Smooth muscle cell of the coronary artery (primary cell): ENCODE measurements around the gene PLA2G4B. TPM values are rescaled to one million over a fixed set of nuclear protein-coding genes. Genes with fewer than 3 reads are reported as not detected.

Experiments
- total RNA-seq: library from RNA; depleted of rRNA; stranded (reverse); fragments of >200 nt; gene quantifications from 2 replicates; pipeline ENCODE4 v1.2.3, GENCODE V29; 2014; ENCODE audit warnings: low replicate concordance

The PLA2G4B gene, protein sequence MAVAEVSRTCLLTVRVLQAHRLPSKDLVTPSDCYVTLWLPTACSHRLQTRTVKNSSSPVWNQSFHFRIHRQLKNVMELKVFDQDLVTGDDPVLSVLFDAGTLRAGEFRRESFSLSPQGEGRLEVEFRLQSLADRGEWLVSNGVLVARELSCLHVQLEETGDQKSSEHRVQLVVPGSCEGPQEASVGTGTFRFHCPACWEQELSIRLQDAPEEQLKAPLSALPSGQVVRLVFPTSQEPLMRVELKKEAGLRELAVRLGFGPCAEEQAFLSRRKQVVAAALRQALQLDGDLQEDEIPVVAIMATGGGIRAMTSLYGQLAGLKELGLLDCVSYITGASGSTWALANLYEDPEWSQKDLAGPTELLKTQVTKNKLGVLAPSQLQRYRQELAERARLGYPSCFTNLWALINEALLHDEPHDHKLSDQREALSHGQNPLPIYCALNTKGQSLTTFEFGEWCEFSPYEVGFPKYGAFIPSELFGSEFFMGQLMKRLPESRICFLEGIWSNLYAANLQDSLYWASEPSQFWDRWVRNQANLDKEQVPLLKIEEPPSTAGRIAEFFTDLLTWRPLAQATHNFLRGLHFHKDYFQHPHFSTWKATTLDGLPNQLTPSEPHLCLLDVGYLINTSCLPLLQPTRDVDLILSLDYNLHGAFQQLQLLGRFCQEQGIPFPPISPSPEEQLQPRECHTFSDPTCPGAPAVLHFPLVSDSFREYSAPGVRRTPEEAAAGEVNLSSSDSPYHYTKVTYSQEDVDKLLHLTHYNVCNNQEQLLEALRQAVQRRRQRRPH
- 0.53 and 1.6 TPM in 2 replicates for total RNA-seq

DNA sequence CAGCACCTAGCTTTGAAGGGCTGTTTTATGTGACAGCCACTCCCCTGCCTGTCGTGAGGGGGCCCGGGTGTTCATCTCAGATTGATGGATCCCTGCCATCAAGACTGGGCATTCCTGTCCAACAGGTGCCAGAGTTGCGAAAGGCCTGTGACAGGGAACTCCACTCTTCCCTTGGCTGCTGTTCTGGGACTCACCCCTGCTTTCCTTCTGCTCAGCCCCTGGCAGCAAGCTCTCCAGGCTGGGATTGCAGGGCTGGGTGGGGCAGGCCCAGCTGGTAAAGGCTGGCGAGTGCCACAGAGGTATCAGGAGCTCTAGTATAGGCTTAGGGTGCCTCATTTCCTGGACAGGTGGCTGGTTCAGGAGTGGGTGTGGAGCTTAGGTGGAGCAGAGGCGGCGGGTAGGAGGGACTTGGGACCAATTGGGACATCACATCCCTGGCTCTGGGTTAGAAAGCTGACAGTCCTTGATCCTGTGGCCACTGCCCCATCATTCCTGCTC, at the start of gene PLA2G4B:
TSS of gene PLA2G4B (plus strand) at position 448 of the 498 bp plus-strand sequence. CDS start 67 bp downstream, outside the sequence.

DNA sequence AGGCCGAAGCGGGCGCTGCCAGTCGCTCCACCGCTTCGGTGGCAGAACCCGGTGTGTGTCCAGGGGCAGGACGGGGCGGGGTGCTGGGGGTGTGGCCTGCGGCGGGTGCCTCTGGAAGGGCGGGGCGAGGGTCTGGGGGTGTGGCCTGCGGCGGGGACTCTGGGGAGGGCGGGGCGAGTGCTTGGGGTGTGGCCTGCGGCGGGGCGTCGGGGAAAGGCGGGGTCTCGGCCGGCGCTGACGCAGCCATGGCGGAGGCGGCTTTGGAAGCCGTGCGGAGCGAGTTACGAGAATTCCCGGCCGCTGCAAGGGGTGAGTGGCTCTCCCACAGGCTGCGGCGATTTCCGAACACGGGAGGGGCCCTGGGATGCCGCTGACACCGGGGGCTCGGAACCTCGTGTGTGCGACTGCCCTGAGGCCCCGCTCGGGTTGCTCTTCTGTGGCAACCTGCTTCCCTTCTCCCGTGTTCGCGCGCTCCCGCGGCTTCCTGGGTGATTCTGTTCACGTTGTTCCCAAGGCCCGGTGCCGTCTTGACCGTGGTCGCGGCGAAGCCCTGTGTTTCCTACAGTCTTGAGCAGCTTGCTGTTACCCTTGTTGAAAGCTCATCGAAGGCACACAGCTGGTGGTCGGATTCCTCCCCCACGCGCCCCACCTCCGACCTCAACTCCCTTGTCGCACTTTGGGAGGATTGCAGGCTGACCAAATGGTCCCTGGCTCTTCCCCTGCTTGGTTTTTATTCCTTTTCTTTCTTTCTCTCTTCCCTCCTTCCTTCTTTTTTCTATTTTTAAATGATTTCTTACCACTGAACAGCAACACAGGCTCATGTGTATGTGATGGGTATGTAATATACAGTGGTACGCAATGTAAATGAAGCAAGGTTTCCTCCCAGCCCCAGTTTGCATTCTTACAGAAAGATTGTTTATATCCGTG, 10.5 kb upstream of the PLA2G4B start, which contains the start of gene JMJD7:
TSS of gene JMJD7 (plus strand) at position 213 of the 927 bp plus-strand sequence. CDS start at position 246, 33 bp downstream.

DNA sequence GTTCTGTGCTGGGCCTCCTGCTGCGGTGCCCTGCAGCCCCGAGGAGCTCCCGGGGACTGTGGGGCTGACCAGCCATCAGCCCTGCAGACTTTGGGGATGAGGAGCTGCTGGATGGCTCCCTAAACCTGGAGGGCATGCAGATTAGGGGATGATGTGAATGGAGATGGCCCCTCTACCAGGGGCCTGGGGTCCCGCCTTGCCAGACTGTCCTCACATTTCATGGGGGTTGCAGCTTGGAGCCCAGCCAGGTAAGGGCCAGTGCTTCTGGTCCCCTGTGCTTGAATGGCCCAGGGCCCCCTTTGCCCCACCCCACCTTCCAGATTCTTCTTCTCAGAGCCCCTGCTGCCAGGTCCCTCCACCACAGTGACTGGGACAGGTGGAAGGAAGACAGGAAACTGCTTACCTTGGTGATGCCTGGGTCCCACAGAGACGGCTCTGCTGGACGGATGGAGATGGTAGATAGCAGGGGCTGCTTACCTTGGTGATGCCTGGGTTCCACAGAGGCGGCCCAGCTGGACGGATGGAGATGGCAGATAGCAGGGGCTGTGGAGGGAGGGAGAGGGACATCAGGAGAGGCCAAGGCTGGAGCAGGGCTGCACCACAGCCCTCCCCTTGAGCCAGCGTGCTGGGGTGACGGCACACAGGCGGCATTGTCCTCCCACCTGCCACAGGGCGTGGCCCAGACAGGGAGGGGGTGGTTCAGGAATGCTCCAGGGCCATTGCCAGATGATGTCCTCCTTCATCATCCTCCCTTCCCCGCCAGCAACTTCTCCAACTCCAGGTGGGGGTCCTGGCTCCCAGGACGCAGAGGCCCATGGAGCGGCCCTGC, 55.0 kb downstream of the PLA2G4B start, which contains the start of gene SPTBN5:
TSS of gene SPTBN5 (minus strand) at position 632 of the 829 bp plus-strand sequence. CDS start at position 76, 556 bp downstream.

Other genes starting within 250 kb of the PLA2G4B start
- gene MGA, start 178.4 kb upstream of the PLA2G4B start, total RNA-seq: 22.2 and 25.6 TPM in 2 replicates
- 10.1 and 19.1 TPM in 2 replicates for gene MAPKBP1, start 64.4 kb upstream of the PLA2G4B start, total RNA-seq
- gene JMJD7, start 10.8 kb upstream of the PLA2G4B start, total RNA-seq: 2.3 and 4.8 TPM in 2 replicates
- 0.12 and 0.23 TPM in 2 replicates for gene SPTBN5, start 55.2 kb downstream of the PLA2G4B start, total RNA-seq
- 6.2 and 19.2 TPM in 2 replicates for gene EHD4, start 133.7 kb downstream of the PLA2G4B start, total RNA-seq
- gene PLA2G4E, start 182.2 kb downstream of the PLA2G4B start, total RNA-seq: not detected in 2 replicates